Transverse colon (tissue), 4 donors: Measurements from ENCODE around the gene CERK. TPM values are rescaled to one million over a fixed set of nuclear protein-coding genes. Genes with fewer than 3 reads are reported as not detected.
A peak's percentile ranks its signal among the peaks of the same experiment; 100 is the strongest.
"Not testable (repeated sequence)": the region's sequence is repeated elsewhere in the genome, so short reads cannot be mapped to it uniquely, and the experiment has no call there.

Experiments used
- DNase-seq: peaks from one replicate; pipeline ENCODE4 v3.0.0-alpha.2; 2019
- H3K27ac ChIP-seq, 4 donors: fragments of 200-600 bp; sonication (generic); 2 replicates each; pipeline ENCODE4 v1.5.1; 2016 to 2018; ENCODE audit warnings: inconsistent platforms in 4 of 4
- H3K27me3 ChIP-seq: fragments of 200-600 bp; sonication (generic); 2 replicates; pipeline ENCODE4 v1.5.1; 2017; ENCODE audit warnings: inconsistent platforms
- H3K36me3 ChIP-seq, 4 donors: fragments of 200-600 bp; sonication (generic); 2 replicates each; pipeline ENCODE4 v1.5.1; 2017 to 2019; ENCODE audit warnings: inconsistent platforms in 4 of 4
- H3K4me1 ChIP-seq, 4 donors: fragments of 200-600 bp; sonication (generic); 2 replicates each; pipeline ENCODE4 v1.5.1; 2017 to 2020; ENCODE audit warnings: inconsistent platforms in 4 of 4
- H3K4me3 ChIP-seq, 4 donors: fragments of 200-600 bp; sonication (generic); 1 replicate in 1 of 4; 2 replicates in 3 of 4; pipeline versions ENCODE4 v1.5.1 to v1.6.1; 2017 to 2019; ENCODE audit warnings: inconsistent platforms in 4 of 4
- H3K9me3 ChIP-seq, 2 donors: fragments of 200-600 bp; sonication (generic); 2 replicates each; pipeline ENCODE4 v1.5.1; 2017 to 2019; ENCODE audit warnings: inconsistent platforms in 2 of 2
- CTCF ChIP-seq, 5 experiments: fragments of 200-600 bp in 3 of 5; fragments of 450-650 bp in 2 of 5; sonication (generic) in 3 of 5; IDR thresholded peaks; 1 replicate in 2 of 5; 2 replicates in 3 of 5; pipeline ENCODE4 v1.5.1; 2016 to 2017; ENCODE audit warnings: antibody characterized with exemption in 5 of 5, inconsistent platforms in 3 of 5, mild to moderate bottlenecking in 2 of 5, moderate library complexity in 1 of 5
- EP300 ChIP-seq: sonication (generic); formaldehyde crosslinking; IDR thresholded peaks from one replicate; pipeline ENCODE4 v1.6.1; 2017; ENCODE audit warnings: antibody characterized with exemption, low read depth
- POLR2A ChIP-seq: fragments of 450-650 bp; IDR thresholded peaks from one replicate; pipeline ENCODE4 v1.6.1; 2016; ENCODE audit warnings: antibody characterized with exemption, mild to moderate bottlenecking, moderate library complexity
- POLR2AphosphoS5 ChIP-seq, 3 donors: sonication (generic); formaldehyde crosslinking; IDR thresholded peaks; one replicate each; pipeline ENCODE4 v1.6.1; 2016; ENCODE audit warnings: antibody characterized with exemption in 3 of 3
- WGBS, 2 donors: methylation state at CpG; one replicate each; pipeline ENCODE4 v1.1.5; 2018; ENCODE audit warnings: low coverage in 1 of 2; 5-methylcytosine and 5-hydroxymethylcytosine counted together
- in situ Hi-C, 4 donors: fragments of 200-750 bp; cut with MboI; loops; one replicate each; pipeline versions ENCODE4 v1.15.0 to v1.15.1; 2017; ENCODE audit warnings: low sequenced_read_pairs in 3 of 4, low pct_ligation_motif_present in 1 of 4, low pct_unique_long_range_greater_than_20kb in 1 of 4
- intact Hi-C: fragments of 100-400 bp; cut with DNase I; formaldehyde crosslinking; loops from one replicate; pipeline ENCODE4 v1.15.1; 2023; ENCODE audit warnings: low total_unique reads
- total RNA-seq, 4 donors: library from RNA; depleted of rRNA; stranded (reverse); fragments of >200 nt; gene quantifications; one replicate each; pipeline ENCODE4 v1.1.0, GENCODE V29; 2016

CERK gene
- total RNA-seq, 4 donors from 2014 or later, result 13.7 to 72.2 (median 63.5) TPM

GRCh38 chr22:46650078-46650810, 87.8 kb downstream of the CERK start:
- intact Hi-C loops, result no loop called here
- H3K36me3 ChIP-seq, result no peaks in the 10 kb centered on the region

GRCh38 chr22:46649141-46650077, 88.6 kb downstream of the CERK start:
- H3K27ac ChIP-seq, result peak overlapping the region; percentile 17 to 63 (median 44)
- H3K4me3 ChIP-seq, result no peak overlapping the region
- no peaks in the 10 kb centered on the region for H3K36me3 ChIP-seq
- H3K9me3 ChIP-seq, result no peaks in the 10 kb centered on the region
- intact Hi-C loops (no loop called here), in situ Hi-C loops (no loop called here)
- DNase-seq, result no peak
- H3K27me3 ChIP-seq, result no peaks in the 10 kb centered on the region
- H3K4me1 ChIP-seq, result peaks cover 23 to 49% (median 39%) of the 10 kb centered on the region in 4 donors
- 24 to 45% methylated on average over 3 to 25 of the region's 25 CpGs for WGBS, 2 donors
- TF ChIP-seq EP300 (no peak), POLR2A (no peak), CTCF (IDR thresholded peaks at IDR 0.05) (no peak), POLR2AphosphoS5 (IDR thresholded peaks at IDR 0.05) (peak in 1 of 3 donors; percentile 55)

More at GRCh38 chr22:46650078-46650810, 87.8 kb downstream of the CERK start:
- in situ Hi-C loops, result no loop called here
- DNase-seq, result no peak
- Histone ChIP-seq H3K27ac (peak overlapping the region; percentile 17 to 63 (median 44)), H3K27me3 (no peaks in the 10 kb centered on the region), H3K9me3 (no peaks in the 10 kb centered on the region), H3K4me1 (peaks cover 23 to 49% (median 39%) of the 10 kb centered on the region in 4 donors), H3K4me3 (no peak overlapping the region)
- WGBS, 2 donors, result 60 to 75% methylated on average over 1 to 21 of the region's 25 CpGs
- TF ChIP-seq CTCF (IDR thresholded peaks at IDR 0.05) (no peak), POLR2AphosphoS5 (IDR thresholded peaks at IDR 0.05) (no peak), POLR2A (no peak), EP300 (no peak)

- H3K4me1 ChIP-seq, result peaks cover 22 to 45% (median 35%) of the 10 kb centered on the region in 4 donors
- H3K9me3 ChIP-seq, DNase-seq, intact Hi-C loops, H3K4me3 ChIP-seq, in situ Hi-C loops, H3K36me3 ChIP-seq, H3K27ac ChIP-seq, H3K27me3 ChIP-seq: not testable (repeated sequence)
- 94% methylated on average over 2 of the region's 2 CpGs for WGBS, 2 donors
These were observed 89.7 kb downstream of the CERK start for GRCh38 chr22:46648225-46648820.

- Histone ChIP-seq H3K27me3 (no peaks in the 10 kb centered on the region), H3K4me3 (no peak overlapping the region), H3K36me3 (no peaks in the 10 kb centered on the region), H3K9me3 (no peaks in the 10 kb centered on the region), H3K27ac (peak overlapping the region; percentile 3 to 58 (median 32)), H3K4me1 (peaks cover 10 to 34% (median 22%) of the 10 kb centered on the region in 4 donors)
- TF ChIP-seq POLR2AphosphoS5 (IDR thresholded peaks at IDR 0.05) (peak in 1 of 3 donors; percentile 17), CTCF (IDR thresholded peaks at IDR 0.05) (no peak)
- intact Hi-C loops (no loop called here), in situ Hi-C loops (no loop called here)
- DNase-seq, result peak; percentile 73
- 62 to 71% methylated on average over 3 to 10 of the region's 10 CpGs for WGBS, 2 donors
These were observed 91.4 kb downstream of the CERK start for GRCh38 chr22:46646531-46647215.

- H3K9me3 ChIP-seq, in situ Hi-C loops, DNase-seq, H3K4me3 ChIP-seq, H3K36me3 ChIP-seq, intact Hi-C loops, H3K27me3 ChIP-seq: not testable (repeated sequence)
- WGBS, 2 donors, result 86 to 97% methylated on average over 5 of the region's 5 CpGs
- peaks cover 7 to 22% (median 13%) of the 10 kb centered on the region in 4 donors for H3K4me1 ChIP-seq
- H3K27ac ChIP-seq, result peak overlapping the region in 2 of 4 donors; percentile 47 to 65
These were observed 95.1 kb downstream of the CERK start for GRCh38 chr22:46642840-46643480.
